ENCODE data around the gene ACOXL. TPM values are rescaled to one million over a fixed set of nuclear protein-coding genes. Genes with fewer than 3 reads are reported as not detected.

ACOXL gene
- polyA plus RNA-seq, 2 donors: not detected

GRCh38 chr2:110702514-110703380 lies 29.6 kb upstream of the ACOXL start:
- peaks cover 0 to 3% of the 10 kb centered on the region in 2 donors for H3K27me3 ChIP-seq (ENCODE audit: control insufficient read depth in 1 of 2, insufficient read depth in 2 of 2, low read length in 2 of 2)
- H3K36me3 ChIP-seq (ENCODE audit: control insufficient read depth in 2 of 2, insufficient read depth in 2 of 2, low read length in 1 of 2): no peaks in the 10 kb centered on the region
- no peak overlapping the region for H3K27ac ChIP-seq (ENCODE audit: low read depth in 2 of 2, low read length in 1 of 2)
- WGBS, 2 donors: 45 to 46% methylated on average over 2 of the region's 2 CpGs
- H3K9me3 ChIP-seq (ENCODE audit: control insufficient read depth in 2 of 2, insufficient read depth in 1 of 2, low read depth in 1 of 2, low read length in 1 of 2): no peaks in the 10 kb centered on the region
- H3K4me3 ChIP-seq (ENCODE audit: low read depth in 1 of 2, low read length in 2 of 2): no peak overlapping the region
- H3K4me1 ChIP-seq (ENCODE audit: control insufficient read depth in 2 of 2, insufficient read depth in 2 of 2, low read length in 1 of 2): no peaks in the 10 kb centered on the region

GRCh38 chr2:110707386-110707965 lies 24.9 kb upstream of the ACOXL start:
- Histone ChIP-seq H3K27ac (ENCODE audit: low read depth in 2 of 2, low read length in 1 of 2) (no peak overlapping the region), H3K27me3 (ENCODE audit: control insufficient read depth in 1 of 2, insufficient read depth in 2 of 2, low read length in 2 of 2) (peaks cover 0 to 3% of the 10 kb centered on the region in 2 donors), H3K4me1 (ENCODE audit: control insufficient read depth in 2 of 2, insufficient read depth in 2 of 2, low read length in 1 of 2) (peaks cover 0 to 2% of the 10 kb centered on the region in 2 donors), H3K4me3 (ENCODE audit: low read depth in 1 of 2, low read length in 2 of 2) (no peak overlapping the region), H3K36me3 (ENCODE audit: control insufficient read depth in 2 of 2, insufficient read depth in 2 of 2, low read length in 1 of 2) (no peaks in the 10 kb centered on the region), H3K9me3 (ENCODE audit: control insufficient read depth in 2 of 2, insufficient read depth in 1 of 2, low read depth in 1 of 2, low read length in 1 of 2) (peaks cover 0 to 4% of the 10 kb centered on the region in 2 donors)
- WGBS, 2 donors: 70 to 79% methylated on average over 1 of the region's 1 CpG

- Histone ChIP-seq H3K36me3 (ENCODE audit: control insufficient read depth in 2 of 2, insufficient read depth in 2 of 2, low read length in 1 of 2) (no peaks in the 10 kb centered on the region), H3K27me3 (ENCODE audit: control insufficient read depth in 1 of 2, insufficient read depth in 2 of 2, low read length in 2 of 2) (peaks cover 0 to 3% of the 10 kb centered on the region in 2 donors), H3K4me1 (ENCODE audit: control insufficient read depth in 2 of 2, insufficient read depth in 2 of 2, low read length in 1 of 2) (peaks cover 0 to 2% of the 10 kb centered on the region in 2 donors), H3K27ac (ENCODE audit: low read depth in 2 of 2, low read length in 1 of 2) (no peak overlapping the region), H3K9me3 (ENCODE audit: control insufficient read depth in 2 of 2, insufficient read depth in 1 of 2, low read depth in 1 of 2, low read length in 1 of 2) (peaks cover 0 to 4% of the 10 kb centered on the region in 2 donors), H3K4me3 (ENCODE audit: low read depth in 1 of 2, low read length in 2 of 2) (no peak overlapping the region)
- WGBS, 2 donors: 19% methylated on average over 1 of the region's 1 CpG
Measured at GRCh38 chr2:110708455-110708854, 23.9 kb upstream of the ACOXL start.

GRCh38 chr2:110712737-110713136 lies 19.6 kb upstream of the ACOXL start:
- H3K27me3 ChIP-seq (ENCODE audit: control insufficient read depth in 1 of 2, insufficient read depth in 2 of 2, low read length in 2 of 2): peaks cover 0 to 3% of the 10 kb centered on the region in 2 donors
- WGBS, 2 donors: 92 to 96% methylated on average over 1 of the region's 1 CpG

GRCh38 chr2:110713513-110714362 lies 18.6 kb upstream of the ACOXL start:
- Histone ChIP-seq H3K27me3 (ENCODE audit: control insufficient read depth in 1 of 2, insufficient read depth in 2 of 2, low read length in 2 of 2) (peaks cover 0 to 3% of the 10 kb centered on the region in 2 donors), H3K36me3 (ENCODE audit: control insufficient read depth in 2 of 2, insufficient read depth in 2 of 2, low read length in 1 of 2) (no peaks in the 10 kb centered on the region), H3K4me1 (ENCODE audit: control insufficient read depth in 2 of 2, insufficient read depth in 2 of 2, low read length in 1 of 2) (peaks cover 0 to 2% of the 10 kb centered on the region in 2 donors), H3K27ac (ENCODE audit: low read depth in 2 of 2, low read length in 1 of 2) (no peak overlapping the region), H3K4me3 (ENCODE audit: low read depth in 1 of 2, low read length in 2 of 2) (no peak overlapping the region), H3K9me3 (ENCODE audit: control insufficient read depth in 2 of 2, insufficient read depth in 1 of 2, low read depth in 1 of 2, low read length in 1 of 2) (peaks cover 0 to 4% of the 10 kb centered on the region in 2 donors)
- WGBS, 2 donors: 75 to 82% methylated on average over 6 of the region's 6 CpGs

More at GRCh38 chr2:110712737-110713136, 19.6 kb upstream of the ACOXL start:
- peaks cover 0 to 2% of the 10 kb centered on the region in 2 donors for H3K4me1 ChIP-seq (ENCODE audit: control insufficient read depth in 2 of 2, insufficient read depth in 2 of 2, low read length in 1 of 2)
- no peak overlapping the region for H3K27ac ChIP-seq (ENCODE audit: low read depth in 2 of 2, low read length in 1 of 2)
- H3K9me3 ChIP-seq (ENCODE audit: control insufficient read depth in 2 of 2, insufficient read depth in 1 of 2, low read depth in 1 of 2, low read length in 1 of 2): peaks cover 0 to 4% of the 10 kb centered on the region in 2 donors
- no peak overlapping the region for H3K4me3 ChIP-seq (ENCODE audit: low read depth in 1 of 2, low read length in 2 of 2)
- no peaks in the 10 kb centered on the region for H3K36me3 ChIP-seq (ENCODE audit: control insufficient read depth in 2 of 2, insufficient read depth in 2 of 2, low read length in 1 of 2)

- H3K4me1 ChIP-seq (ENCODE audit: control insufficient read depth in 2 of 2, insufficient read depth in 2 of 2, low read length in 1 of 2): peaks cover 0 to 2% of the 10 kb centered on the region in 2 donors
- no peak overlapping the region for H3K4me3 ChIP-seq (ENCODE audit: low read depth in 1 of 2, low read length in 2 of 2)
- H3K9me3 ChIP-seq (ENCODE audit: control insufficient read depth in 2 of 2, insufficient read depth in 1 of 2, low read depth in 1 of 2, low read length in 1 of 2): peaks cover 0 to 4% of the 10 kb centered on the region in 2 donors
- 74 to 76% methylated on average over 6 of the region's 6 CpGs for WGBS, 2 donors
- H3K27me3 ChIP-seq (ENCODE audit: control insufficient read depth in 1 of 2, insufficient read depth in 2 of 2, low read length in 2 of 2): peaks cover 0 to 3% of the 10 kb centered on the region in 2 donors
- no peaks in the 10 kb centered on the region for H3K36me3 ChIP-seq (ENCODE audit: control insufficient read depth in 2 of 2, insufficient read depth in 2 of 2, low read length in 1 of 2)
- H3K27ac ChIP-seq (ENCODE audit: low read depth in 2 of 2, low read length in 1 of 2): no peak overlapping the region
Measured at GRCh38 chr2:110714452-110715224, 17.7 kb upstream of the ACOXL start.

- Histone ChIP-seq H3K27ac (ENCODE audit: low read depth in 2 of 2, low read length in 1 of 2) (no peak overlapping the region), H3K4me1 (ENCODE audit: control insufficient read depth in 2 of 2, insufficient read depth in 2 of 2, low read length in 1 of 2) (no peaks in the 10 kb centered on the region), H3K4me3 (ENCODE audit: low read depth in 1 of 2, low read length in 2 of 2) (no peak overlapping the region), H3K9me3 (ENCODE audit: control insufficient read depth in 2 of 2, insufficient read depth in 1 of 2, low read depth in 1 of 2, low read length in 1 of 2) (peaks cover 0 to under 1% of the 10 kb centered on the region in 2 donors), H3K27me3 (ENCODE audit: control insufficient read depth in 1 of 2, insufficient read depth in 2 of 2, low read length in 2 of 2) (no peaks in the 10 kb centered on the region), H3K36me3 (ENCODE audit: control insufficient read depth in 2 of 2, insufficient read depth in 2 of 2, low read length in 1 of 2) (no peaks in the 10 kb centered on the region)
- 64% methylated on average over 3 of the region's 3 CpGs for WGBS, 2 donors
Measured at GRCh38 chr2:110716959-110717645, 15.3 kb upstream of the ACOXL start.

- H3K36me3 ChIP-seq (ENCODE audit: control insufficient read depth in 2 of 2, insufficient read depth in 2 of 2, low read length in 1 of 2): no peaks in the 10 kb centered on the region
- no peaks in the 10 kb centered on the region for H3K9me3 ChIP-seq (ENCODE audit: control insufficient read depth in 2 of 2, insufficient read depth in 1 of 2, low read depth in 1 of 2, low read length in 1 of 2)
- WGBS, 2 donors: 46 to 51% methylated on average over 4 of the region's 4 CpGs
- no peak overlapping the region for H3K4me3 ChIP-seq (ENCODE audit: low read depth in 1 of 2, low read length in 2 of 2)
- H3K4me1 ChIP-seq (ENCODE audit: control insufficient read depth in 2 of 2, insufficient read depth in 2 of 2, low read length in 1 of 2): no peaks in the 10 kb centered on the region
- no peaks in the 10 kb centered on the region for H3K27me3 ChIP-seq (ENCODE audit: control insufficient read depth in 1 of 2, insufficient read depth in 2 of 2, low read length in 2 of 2)
- H3K27ac ChIP-seq (ENCODE audit: low read depth in 2 of 2, low read length in 1 of 2): no peak overlapping the region
Measured at GRCh38 chr2:110717734-110718133, 14.6 kb upstream of the ACOXL start.

Measured in esophagus (tissue), 2 donors.